Thymus (tissue), 11 donors: ENCODE data around the gene ANKRD31. TPM values are rescaled to one million over a fixed set of nuclear protein-coding genes. Genes with fewer than 3 reads are reported as not detected.

Source experiments
- DNase-seq, 9 donors: peaks; one replicate each; pipeline ENCODE4 v3.0.0-alpha.2; 2013; ENCODE audit warnings: low spot score in 9 of 9, low read depth in 6 of 9, missing footprints in 1 of 9
- H3K27ac ChIP-seq, 2 donors: one replicate each; pipeline ENCODE4 v1.5.1; 2013; ENCODE audit warnings: control low read depth in 1 of 2, low read depth in 1 of 2, low read length in 1 of 2, mild to moderate bottlenecking in 1 of 2, moderate library complexity in 1 of 2
- H3K27me3 ChIP-seq, 2 donors: one replicate each; pipeline ENCODE4 v1.5.1; 2013; ENCODE audit warnings: low read length in 1 of 2; ENCODE audit not compliant: control insufficient read depth in 2 of 2, insufficient read depth in 1 of 2
- H3K36me3 ChIP-seq, 2 donors: one replicate each; pipeline ENCODE4 v1.5.1; 2013; ENCODE audit warnings: low read length in 1 of 2, mild to moderate bottlenecking in 1 of 2, moderate library complexity in 1 of 2; ENCODE audit not compliant: control insufficient read depth in 2 of 2, insufficient read depth in 2 of 2
- H3K4me1 ChIP-seq, 2 donors: one replicate each; pipeline ENCODE4 v1.5.1; 2013; ENCODE audit warnings: low read length in 2 of 2; ENCODE audit not compliant: control insufficient read depth in 2 of 2, insufficient read depth in 2 of 2
- H3K4me3 ChIP-seq, 2 donors: one replicate each; pipeline ENCODE4 v1.5.1; 2013; ENCODE audit warnings: low read length in 2 of 2, control low read depth in 1 of 2, mild to moderate bottlenecking in 1 of 2
- H3K9me3 ChIP-seq, 2 donors: one replicate each; pipeline ENCODE4 v1.5.1; 2013; ENCODE audit warnings: low read length in 1 of 2, mild to moderate bottlenecking in 1 of 2; ENCODE audit not compliant: control insufficient read depth in 2 of 2, insufficient read depth in 1 of 2
- WGBS: extraction: QIAGEN DNeasy Blood & Tissue Kit; methylation state at CpG from one replicate; pipeline ENCODE4 v1.1.7; 2013; 5-methylcytosine and 5-hydroxymethylcytosine counted together
- polyA plus RNA-seq: library from polyadenylated mRNA; stranded (reverse); fragments of 200-250 nt; gene quantifications from one replicate; pipeline ENCODE4 v1.2.3, GENCODE V29; 2013
- total RNA-seq: library from RNA; stranded (reverse); fragments of 120-200 nt; gene quantifications from one replicate; pipeline ENCODE4 v1.2.4, GENCODE V29; 2013
- donor health status: healthy.

ANKRD31 gene
- total and polyA plus RNA-seq, 2 donors, result 0.61 to 0.64 TPM

DNA sequence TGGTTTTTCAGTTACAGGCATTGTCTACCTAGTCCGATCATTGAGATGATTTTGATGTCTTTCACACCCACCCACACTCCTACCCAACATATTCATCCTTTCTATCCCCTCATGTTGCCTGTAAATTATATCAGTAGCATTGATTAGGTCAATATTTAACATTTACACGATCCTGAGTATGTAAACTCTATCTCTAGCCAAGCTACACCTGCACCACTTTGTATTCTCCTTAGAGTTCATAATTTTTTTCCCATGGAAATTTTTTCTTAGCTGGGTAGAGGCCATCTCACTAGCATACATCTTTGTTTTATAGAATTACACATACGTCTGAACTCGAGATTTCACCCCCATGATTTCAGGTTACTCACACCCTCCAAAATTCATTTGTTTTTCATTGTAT, 214.9 kb downstream of the ANKRD31 start:
- H3K4me3 ChIP-seq, result no peak overlapping the region
- no peaks in the 10 kb centered on the region for H3K27me3 ChIP-seq
- H3K36me3 ChIP-seq, result peaks cover 0 to 5% of the 10 kb centered on the region in 2 donors
- no peak overlapping the region for H3K27ac ChIP-seq
- H3K9me3 ChIP-seq, result no peaks in the 10 kb centered on the region
- WGBS, result 97% methylated on average over 4 of the region's 4 CpGs
- DNase-seq, result no peak
- no peaks in the 10 kb centered on the region for H3K4me1 ChIP-seq

DNA sequence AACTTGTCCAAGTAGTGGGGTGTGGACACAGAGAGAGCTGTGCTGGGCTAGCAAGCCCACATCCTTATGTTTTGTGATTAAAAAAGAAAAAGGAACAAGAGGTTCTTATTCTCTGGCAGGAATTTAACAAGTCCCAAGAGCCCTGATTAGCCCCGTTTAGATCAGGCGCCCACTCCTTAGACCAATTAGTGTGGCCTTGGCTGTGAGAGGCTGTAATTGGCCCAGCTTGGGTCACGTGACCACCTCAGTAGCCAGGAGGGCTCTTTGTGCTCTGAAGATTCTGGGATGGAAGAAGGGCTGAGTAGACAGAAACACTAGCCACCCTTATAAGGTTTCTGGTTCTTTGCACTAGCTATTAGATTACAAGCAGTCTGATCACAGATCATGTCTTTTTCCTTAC, 215.5 kb downstream of the ANKRD31 start:
- no peak for DNase-seq
- 77% methylated on average over 3 of the region's 3 CpGs for WGBS
- no peaks in the 10 kb centered on the region for H3K27me3 ChIP-seq

DNA sequence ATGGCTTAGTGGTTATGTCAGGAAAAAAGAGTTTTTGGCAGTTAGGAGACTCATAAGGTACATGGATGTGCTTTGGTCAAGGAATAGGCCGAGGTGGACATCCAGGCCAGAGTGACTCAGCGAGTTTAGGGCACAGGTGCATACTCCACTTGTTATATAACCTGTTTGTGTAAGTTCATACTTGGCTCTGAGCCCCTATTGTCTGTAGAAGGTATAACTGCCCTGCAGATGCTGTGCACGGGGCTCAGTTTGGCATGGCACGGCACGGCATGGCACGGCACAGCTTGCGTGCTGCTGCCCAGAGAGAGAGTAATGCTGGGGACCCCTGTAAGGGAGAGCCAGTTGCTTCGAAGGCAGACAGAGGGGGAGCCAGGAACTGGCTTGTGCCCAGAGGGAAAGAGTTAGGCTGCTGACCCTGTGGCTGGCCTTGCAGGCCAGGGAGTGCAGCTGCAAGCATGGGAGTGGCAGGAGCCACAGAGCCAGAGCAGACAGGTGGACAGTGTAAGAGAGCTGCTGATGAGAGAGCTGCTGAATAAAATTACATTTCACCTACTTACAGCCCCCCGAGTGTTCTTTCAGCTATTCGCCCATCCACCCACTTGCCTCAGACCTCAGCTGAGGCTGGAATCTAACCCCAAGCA, 216.5 kb downstream of the ANKRD31 start:
- 91% methylated on average over 10 of the region's 10 CpGs for WGBS

More for the DNA sequence above, 215.5 kb downstream of the ANKRD31 start:
- Histone ChIP-seq H3K9me3 (no peaks in the 10 kb centered on the region), H3K27ac (no peak overlapping the region), H3K4me3 (no peak overlapping the region), H3K4me1 (no peaks in the 10 kb centered on the region), H3K36me3 (peaks cover 0 to 4% of the 10 kb centered on the region in 2 donors)

DNA sequence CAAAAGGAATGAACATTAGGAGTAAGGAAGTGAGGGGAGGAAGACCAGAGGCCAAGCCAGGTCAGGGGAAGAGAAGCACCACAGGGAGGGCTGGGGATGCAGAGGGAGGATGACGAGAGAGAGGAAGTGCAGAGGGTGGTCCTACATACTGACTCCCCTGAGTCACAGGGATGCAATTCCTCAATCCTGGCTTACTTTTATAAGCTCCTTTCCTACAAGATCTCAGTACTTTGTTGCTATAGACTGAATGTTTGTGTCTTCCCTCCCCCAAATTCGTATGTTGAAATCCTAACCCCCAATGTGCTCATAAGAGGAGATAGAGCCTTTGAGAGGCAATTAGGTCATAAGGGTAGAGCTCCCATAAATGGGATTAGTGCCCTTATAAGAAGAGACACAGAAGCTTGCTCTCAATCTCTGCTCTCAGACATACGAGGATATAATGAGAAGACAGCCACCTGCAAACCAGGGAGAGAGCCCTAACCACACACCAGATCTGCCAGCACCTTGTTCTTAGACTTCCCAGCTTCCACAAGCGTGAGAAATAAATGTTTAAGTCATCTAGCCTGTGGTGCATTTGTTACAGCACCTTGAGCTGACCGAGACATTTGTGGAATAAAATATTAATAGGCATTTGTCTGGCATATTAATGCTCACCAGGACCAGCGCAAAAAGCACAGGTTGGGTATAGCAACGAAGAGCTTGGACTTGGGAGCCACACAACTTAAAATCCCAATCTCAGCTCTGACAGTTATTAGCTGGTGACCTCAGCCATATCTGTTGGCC, 217.7 kb downstream of the ANKRD31 start:
- Histone ChIP-seq H3K4me1 (no peaks in the 10 kb centered on the region), H3K27me3 (no peaks in the 10 kb centered on the region), H3K36me3 (no peaks in the 10 kb centered on the region), H3K4me3 (no peak overlapping the region), H3K27ac (no peak overlapping the region), H3K9me3 (no peaks in the 10 kb centered on the region)
- DNase-seq, result no peak
- 82% methylated on average over 7 of the region's 7 CpGs for WGBS

More for the DNA sequence above, 216.5 kb downstream of the ANKRD31 start:
- Histone ChIP-seq H3K4me3 (no peak overlapping the region), H3K27me3 (no peaks in the 10 kb centered on the region), H3K36me3 (no peaks in the 10 kb centered on the region), H3K9me3 (no peaks in the 10 kb centered on the region), H3K27ac (no peak overlapping the region), H3K4me1 (no peaks in the 10 kb centered on the region)
- DNase-seq, result no peak

Other genes starting within 250 kb of the ANKRD31 start
- 22.9 TPM for gene GCNT4, start 184.3 kb downstream of the ANKRD31 start, total RNA-seq
- gene GCNT4, start 184.3 kb downstream of the ANKRD31 start, polyA plus RNA-seq, result 20.7 TPM
- 22.1 TPM for gene HMGCR, start 100.3 kb upstream of the ANKRD31 start, total RNA-seq
- 10.1 TPM for gene HMGCR, start 100.3 kb upstream of the ANKRD31 start, polyA plus RNA-seq